GM10266 (cell line): ENCODE data around the gene RHOT1.
"Not testable (repeated sequence)": the region's sequence is repeated elsewhere in the genome, so short reads cannot be mapped to it uniquely, and the experiment has no call there.

Experiments
- DNase-seq: peaks from one replicate; pipeline ENCODE4 v3.0.0; 2012; ENCODE audit errors: extremely low spot score
- CTCF ChIP-seq: IDR thresholded peaks from 2 replicates; pipeline ENCODE4 v1.5.1; 2012; ENCODE audit warnings: mild to moderate bottlenecking, low read depth; ENCODE audit not compliant: control insufficient read depth, insufficient read depth; ENCODE audit errors: missing control alignments

Gene RHOT1

GRCh38 chr17:32104158-32104557, 38.1 kb upstream of the RHOT1 start:
- no peak for DNase-seq
- TF ChIP-seq CTCF: no peak

- DNase-seq: not testable (repeated sequence)
These were observed 35.8 kb upstream of the RHOT1 start for GRCh38 chr17:32106471-32106981.

- not testable (repeated sequence) for DNase-seq
These were observed 35.1 kb upstream of the RHOT1 start for GRCh38 chr17:32107194-32107593.

GRCh38 chr17:32110596-32110995, 31.7 kb upstream of the RHOT1 start:
- TF ChIP-seq CTCF: no peak
- DNase-seq: no peak

GRCh38 chr17:32111141-32111771, 31.0 kb upstream of the RHOT1 start:
- peak; percentile 29 for TF ChIP-seq CTCF
- DNase-seq: no peak

- TF ChIP-seq CTCF: no peak
- DNase-seq: no peak
These were observed 29.9 kb upstream of the RHOT1 start for GRCh38 chr17:32112416-32112815.

- no peak for DNase-seq
- TF ChIP-seq CTCF: no peak
These were observed 27.8 kb upstream of the RHOT1 start for GRCh38 chr17:32114536-32114935.

- not testable (repeated sequence) for DNase-seq
These were observed 26.8 kb upstream of the RHOT1 start for GRCh38 chr17:32115546-32115945.

- TF ChIP-seq CTCF: no peak
- no peak for DNase-seq
These were observed 25.4 kb upstream of the RHOT1 start for GRCh38 chr17:32116937-32117336.
